Activated naive CD4-positive, alpha-beta T cell treated with anti-CD3 and anti-CD28 coated beads, Interleukin-2, amount 50 U/mL, for 24 hours (primary cell): Measurements from ENCODE around the gene SMIM24.

Source experiments
- H3K27ac Mint-ChIP-seq: one replicate; pipeline ENCODE4 v1.8.0; 2021; ENCODE audit warnings: mild to moderate bottlenecking, mixed read lengths
- H3K27me3 Mint-ChIP-seq: one replicate; pipeline ENCODE4 v1.8.0; 2021; ENCODE audit warnings: mixed read lengths
- H3K36me3 Mint-ChIP-seq: one replicate; pipeline ENCODE4 v1.8.0; 2021; ENCODE audit warnings: mixed read lengths
- H3K4me1 Mint-ChIP-seq: one replicate; pipeline ENCODE4 v1.8.0; 2021; ENCODE audit warnings: mixed read lengths
- H3K4me3 Mint-ChIP-seq: one replicate; pipeline ENCODE4 v1.8.0; 2021; ENCODE audit warnings: mild to moderate bottlenecking, mixed read lengths
- H3K9me3 Mint-ChIP-seq: one replicate; pipeline ENCODE4 v1.8.0; 2021; ENCODE audit warnings: mixed read lengths

SMIM24 gene

GRCh38 chr19:3492131-3492839 lies 12.0 kb upstream of the SMIM24 start:
- H3K36me3 Mint-ChIP-seq: peaks cover 13% of the 10 kb centered on the region
- no peak overlapping the region for H3K4me3 Mint-ChIP-seq
- H3K9me3 Mint-ChIP-seq: no peaks in the 10 kb centered on the region
- peaks cover 13% of the 10 kb centered on the region for H3K4me1 Mint-ChIP-seq
- no peak overlapping the region for H3K27ac Mint-ChIP-seq
- H3K27me3 Mint-ChIP-seq: no peaks in the 10 kb centered on the region

GRCh38 chr19:3491396-3492119 lies 11.2 kb upstream of the SMIM24 start:
- Mint-ChIP-seq H3K27me3 (no peaks in the 10 kb centered on the region), H3K4me1 (peaks cover 8% of the 10 kb centered on the region), H3K36me3 (peaks cover 12% of the 10 kb centered on the region), H3K27ac (no peak overlapping the region), H3K4me3 (no peak overlapping the region), H3K9me3 (no peaks in the 10 kb centered on the region)

GRCh38 chr19:3483226-3483628 lies 2.9 kb upstream of the SMIM24 start, which contains the start of gene SMIM44:
Gene SMIM44 (minus strand): TSS chr19:3483441. CDS start chr19:3483403, 38 bp downstream.
- peaks cover 3% of the 10 kb centered on the region for H3K36me3 Mint-ChIP-seq
- H3K27ac Mint-ChIP-seq: peak within 1 kb of the TSS; percentile 8
- peaks cover 6% of the 10 kb centered on the region for H3K4me1 Mint-ChIP-seq
- no peaks in the 10 kb centered on the region for H3K27me3 Mint-ChIP-seq
- H3K4me3 Mint-ChIP-seq: no peak within 1 kb of the TSS
- H3K9me3 Mint-ChIP-seq: no peaks in the 10 kb centered on the region

- Mint-ChIP-seq H3K4me1 (peaks cover 10% of the 10 kb centered on the region), H3K27ac (no peak overlapping the region)
These were observed 2.3 kb upstream of the SMIM24 start for GRCh38 chr19:3482507-3483225.

GRCh38 chr19:3481241-3482090 lies 1.1 kb upstream of the SMIM24 start:
- Mint-ChIP-seq H3K4me3 (no peak overlapping the region), H3K4me1 (peaks cover 10% of the 10 kb centered on the region)

More at GRCh38 chr19:3482507-3483225, 2.3 kb upstream of the SMIM24 start:
- Mint-ChIP-seq H3K36me3 (peaks cover 3% of the 10 kb centered on the region), H3K27me3 (no peaks in the 10 kb centered on the region), H3K4me3 (no peak overlapping the region), H3K9me3 (no peaks in the 10 kb centered on the region)

GRCh38 chr19:3479834-3480215 lies 500 bp downstream of the SMIM24 start:
- Mint-ChIP-seq H3K4me1 (peaks cover 10% of the 10 kb centered on the region), H3K27me3 (no peaks in the 10 kb centered on the region), H3K4me3 (no peak overlapping the region), H3K36me3 (no peaks in the 10 kb centered on the region), H3K9me3 (no peaks in the 10 kb centered on the region), H3K27ac (no peak overlapping the region)

More at GRCh38 chr19:3481241-3482090, 1.1 kb upstream of the SMIM24 start:
- Mint-ChIP-seq H3K36me3 (no peaks in the 10 kb centered on the region), H3K9me3 (no peaks in the 10 kb centered on the region), H3K27ac (no peak overlapping the region), H3K27me3 (no peaks in the 10 kb centered on the region)

GRCh38 chr19:3479177-3479833 lies 1.0 kb downstream of the SMIM24 start:
- no peak overlapping the region for H3K4me3 Mint-ChIP-seq
- H3K9me3 Mint-ChIP-seq: no peaks in the 10 kb centered on the region
- H3K27me3 Mint-ChIP-seq: no peaks in the 10 kb centered on the region
- peaks cover 10% of the 10 kb centered on the region for H3K4me1 Mint-ChIP-seq
- no peaks in the 10 kb centered on the region for H3K36me3 Mint-ChIP-seq
- H3K27ac Mint-ChIP-seq: no peak overlapping the region

- peak overlapping the region; percentile 73 for H3K4me3 Mint-ChIP-seq
- no peaks in the 10 kb centered on the region for H3K9me3 Mint-ChIP-seq
- H3K4me1 Mint-ChIP-seq: peaks cover 10% of the 10 kb centered on the region
- H3K36me3 Mint-ChIP-seq: no peaks in the 10 kb centered on the region
- H3K27ac Mint-ChIP-seq: no peak overlapping the region
- H3K27me3 Mint-ChIP-seq: no peaks in the 10 kb centered on the region
These were observed 1.7 kb downstream of the SMIM24 start for GRCh38 chr19:3478409-3479176.

GRCh38 chr19:3477951-3478350 lies 2.4 kb downstream of the SMIM24 start:
- Mint-ChIP-seq H3K27me3 (no peaks in the 10 kb centered on the region), H3K4me3 (peak overlapping the region; percentile 28)

GRCh38 chr19:3477506-3477905 lies 2.8 kb downstream of the SMIM24 start:
- Mint-ChIP-seq H3K9me3 (no peaks in the 10 kb centered on the region), H3K27ac (no peak overlapping the region), H3K27me3 (no peaks in the 10 kb centered on the region)

More at GRCh38 chr19:3477951-3478350, 2.4 kb downstream of the SMIM24 start:
- Mint-ChIP-seq H3K4me1 (peaks cover 10% of the 10 kb centered on the region), H3K27ac (no peak overlapping the region), H3K9me3 (no peaks in the 10 kb centered on the region), H3K36me3 (no peaks in the 10 kb centered on the region)

GRCh38 chr19:3476830-3477229 lies 3.5 kb downstream of the SMIM24 start:
- Mint-ChIP-seq H3K27me3 (no peaks in the 10 kb centered on the region), H3K27ac (no peak overlapping the region), H3K4me1 (peaks cover 10% of the 10 kb centered on the region), H3K9me3 (no peaks in the 10 kb centered on the region), H3K36me3 (no peaks in the 10 kb centered on the region), H3K4me3 (no peak overlapping the region)

More at GRCh38 chr19:3477506-3477905, 2.8 kb downstream of the SMIM24 start:
- Mint-ChIP-seq H3K4me1 (peaks cover 10% of the 10 kb centered on the region), H3K4me3 (no peak overlapping the region), H3K36me3 (no peaks in the 10 kb centered on the region)

GRCh38 chr19:3475449-3475848 lies 4.9 kb downstream of the SMIM24 start:
- Mint-ChIP-seq H3K27ac (no peak overlapping the region), H3K4me3 (no peak overlapping the region), H3K9me3 (no peaks in the 10 kb centered on the region), H3K27me3 (no peaks in the 10 kb centered on the region), H3K36me3 (no peaks in the 10 kb centered on the region), H3K4me1 (peaks cover 10% of the 10 kb centered on the region)

GRCh38 chr19:3474614-3475013 lies 5.7 kb downstream of the SMIM24 start:
- H3K4me1 Mint-ChIP-seq: peaks cover 10% of the 10 kb centered on the region

GRCh38 chr19:3474010-3474409 lies 6.3 kb downstream of the SMIM24 start:
- Mint-ChIP-seq H3K36me3 (no peaks in the 10 kb centered on the region), H3K4me1 (peaks cover 10% of the 10 kb centered on the region), H3K27me3 (no peaks in the 10 kb centered on the region), H3K4me3 (no peak overlapping the region), H3K27ac (no peak overlapping the region), H3K9me3 (no peaks in the 10 kb centered on the region)

More at GRCh38 chr19:3474614-3475013, 5.7 kb downstream of the SMIM24 start:
- Mint-ChIP-seq H3K27me3 (no peaks in the 10 kb centered on the region), H3K4me3 (no peak overlapping the region), H3K36me3 (no peaks in the 10 kb centered on the region), H3K9me3 (no peaks in the 10 kb centered on the region), H3K27ac (no peak overlapping the region)
